DOHH2 (cell line): ENCODE results near the gene LRP10.

ENCODE experiments used
- H3F3A ChIP-seq: fragments of 200-600 bp; sonication (generic), shearing (Covaris generic); 2 replicates; pipeline ENCODE4 v1.6.0; 2016; ENCODE audit warnings: antibody characterized with exemption, mild to moderate bottlenecking; ENCODE audit not compliant: control insufficient read depth, insufficient read depth
- H3K27ac ChIP-seq: fragments of 200-600 bp; sonication (generic); 2 replicates; pipeline ENCODE4 v1.5.1; 2014; ENCODE audit warnings: low read depth, mild to moderate bottlenecking, low read length, moderate library complexity
- H3K27me3 ChIP-seq: fragments of 200-600 bp; sonication (generic); 2 replicates; pipeline ENCODE4 v1.6.1; 2014; ENCODE audit warnings: mild to moderate bottlenecking, low read length, mixed read lengths; ENCODE audit not compliant: control insufficient read depth
- H3K36me3 ChIP-seq: fragments of 200-600 bp; sonication (generic); 2 replicates; pipeline ENCODE4 v1.6.1; 2014; ENCODE audit warnings: mild to moderate bottlenecking, low read length, moderate library complexity, mixed read lengths; ENCODE audit not compliant: control insufficient read depth
- H3K4me1 ChIP-seq: fragments of 200-600 bp; sonication (generic); 2 replicates; pipeline ENCODE4 v1.6.1; 2014; ENCODE audit warnings: mild to moderate bottlenecking, low read length, mixed read lengths; ENCODE audit not compliant: control insufficient read depth
- H3K4me2 ChIP-seq: fragments of 200-600 bp; sonication (generic); 2 replicates; pipeline ENCODE4 v1.6.0; 2014; ENCODE audit warnings: mild to moderate bottlenecking, low read length, moderate library complexity
- H3K4me3 ChIP-seq: fragments of 200-600 bp; sonication (generic); 2 replicates; pipeline ENCODE4 v1.5.1; 2014; ENCODE audit warnings: mild to moderate bottlenecking, low read length, mixed read lengths
- H3K79me2 ChIP-seq: fragments of 200-600 bp; sonication (generic); 2 replicates; pipeline ENCODE4 v1.6.1; 2014; ENCODE audit warnings: mild to moderate bottlenecking, low read length, mixed read lengths; ENCODE audit not compliant: control insufficient read depth
- H3K9me2 ChIP-seq: fragments of 200-600 bp; sonication (generic); replicated peaks from 2 replicates; pipeline ENCODE4 v1.6.1; 2014; ENCODE audit warnings: mild to moderate bottlenecking, low read length, mixed read lengths; ENCODE audit not compliant: control insufficient read depth
- H3K9me3 ChIP-seq: fragments of 200-600 bp; sonication (generic); 2 replicates; pipeline ENCODE4 v1.6.1; 2014; ENCODE audit warnings: antibody characterized with exemption, low read length, mixed read lengths; ENCODE audit not compliant: control insufficient read depth, insufficient read depth
- H4K20me1 ChIP-seq: fragments of 200-600 bp; sonication (generic); 2 replicates; pipeline ENCODE4 v1.6.0; 2014; ENCODE audit warnings: low read depth, mild to moderate bottlenecking, antibody characterized with exemption, low read length, moderate library complexity; ENCODE audit not compliant: control insufficient read depth, insufficient read depth
- CTCF ChIP-seq: fragments of 200-600 bp; sonication (generic); IDR thresholded peaks from one replicate; pipeline ENCODE4 v1.5.1; 2014; ENCODE audit warnings: antibody characterized with exemption, mild to moderate bottlenecking, low read depth, low read length; ENCODE audit not compliant: poor library complexity, severe bottlenecking
- EZH2phosphoT487 ChIP-seq: fragments of 200-600 bp; sonication (generic); IDR thresholded peaks from 2 replicates; pipeline ENCODE4 v1.6.1; 2017; ENCODE audit warnings: borderline replicate concordance, mild to moderate bottlenecking, antibody characterized with exemption, low read length, moderate library complexity, mixed read lengths

The LRP10 gene

GRCh38 chr14:22905627-22906026 lies 34.1 kb downstream of the LRP10 start:
- TF ChIP-seq EZH2phosphoT487 (no peak), CTCF (no peak)
- H3F3A ChIP-seq = peaks cover 11% of the 10 kb centered on the region
- no peak overlapping the region for H3K4me3 ChIP-seq
- H4K20me1 ChIP-seq = no peaks in the 10 kb centered on the region
- H3K9me3 ChIP-seq = no peaks in the 10 kb centered on the region
- H3K4me2 ChIP-seq = no peak overlapping the region
- no peaks in the 10 kb centered on the region for H3K9me2 ChIP-seq
- H3K4me1 ChIP-seq = no peaks in the 10 kb centered on the region
- H3K27me3 ChIP-seq = no peaks in the 10 kb centered on the region
- peaks cover 8% of the 10 kb centered on the region for H3K79me2 ChIP-seq
- H3K36me3 ChIP-seq = peaks cover 88% of the 10 kb centered on the region
- no peak overlapping the region for H3K27ac ChIP-seq

- Histone ChIP-seq H3F3A (peaks cover 7% of the 10 kb centered on the region; the same call in 1 of the 2 replicates), H3K27me3 (no peaks in the 10 kb centered on the region), H4K20me1 (no peaks in the 10 kb centered on the region), H3K9me2 (no peaks in the 10 kb centered on the region), H3K9me3 (no peaks in the 10 kb centered on the region), H3K27ac (no peak overlapping the region), H3K79me2 (peaks cover 12% of the 10 kb centered on the region), H3K4me1 (no peaks in the 10 kb centered on the region), H3K36me3 (peaks cover 88% of the 10 kb centered on the region), H3K4me3 (no peak overlapping the region), H3K4me2 (no peak overlapping the region)
- no peak for TF ChIP-seq CTCF
- TF ChIP-seq EZH2phosphoT487 = no peak
Measured at GRCh38 chr14:22906073-22906472, 34.5 kb downstream of the LRP10 start.

- Histone ChIP-seq H3K36me3 (peaks cover 88% of the 10 kb centered on the region), H3K4me1 (peaks cover 3% of the 10 kb centered on the region; the same call in 1 of the 2 replicates), H3K4me3 (no peak overlapping the region), H4K20me1 (no peaks in the 10 kb centered on the region), H3K27ac (no peak overlapping the region), H3K79me2 (peaks cover 25% of the 10 kb centered on the region), H3F3A (peaks cover 3% of the 10 kb centered on the region; the same call in 1 of the 2 replicates), H3K9me3 (no peaks in the 10 kb centered on the region), H3K27me3 (no peaks in the 10 kb centered on the region), H3K4me2 (no peak overlapping the region), H3K9me2 (no peaks in the 10 kb centered on the region)
- TF ChIP-seq CTCF = no peak
Measured at GRCh38 chr14:22907429-22907828, 35.9 kb downstream of the LRP10 start.
